Liver (tissue), 9 donors: ENCODE data around the gene ITIH4. TPM values are rescaled to one million over a fixed set of nuclear protein-coding genes. Genes with fewer than 3 reads are reported as not detected.
A peak's percentile ranks its signal among the peaks of the same experiment; 100 is the strongest.

Experiments used
- DNase-seq: peaks from one replicate; pipeline ENCODE4 v3.0.0-alpha.2; 2017; ENCODE audit warnings: low spot score
- H3K27ac ChIP-seq, 2 donors: one replicate each; pipeline ENCODE4 v1.7.0; 2013; ENCODE audit warnings: inconsistent platforms in 2 of 2, low read length in 2 of 2, control low read depth in 1 of 2, low read depth in 1 of 2, mild to moderate bottlenecking in 1 of 2
- H3K27me3 ChIP-seq, 4 donors: one replicate each; pipeline versions ENCODE4 v1.6.1 to v1.7.0; 2013; ENCODE audit warnings: low read length in 3 of 4, inconsistent platforms in 1 of 4, mild to moderate bottlenecking in 1 of 4, moderate library complexity in 1 of 4; ENCODE audit not compliant: control insufficient read depth in 4 of 4, insufficient read depth in 4 of 4
- H3K36me3 ChIP-seq, 4 donors: one replicate each; pipeline versions ENCODE4 v1.6.1 to v1.7.0; 2013; ENCODE audit warnings: low read length in 3 of 4, mild to moderate bottlenecking in 3 of 4, low read depth in 1 of 4, moderate library complexity in 1 of 4; ENCODE audit not compliant: control insufficient read depth in 4 of 4, insufficient read depth in 3 of 4
- H3K4me1 ChIP-seq, 4 donors: one replicate each; pipeline versions ENCODE4 v1.6.1 to v1.7.0; 2013; ENCODE audit warnings: low read length in 3 of 4, mild to moderate bottlenecking in 3 of 4, moderate library complexity in 1 of 4; ENCODE audit not compliant: control insufficient read depth in 4 of 4, insufficient read depth in 4 of 4
- H3K4me3 ChIP-seq, 3 donors: one replicate each; pipeline versions ENCODE4 v1.6.1 to v1.7.0; 2013; ENCODE audit warnings: low read length in 3 of 3, control low read depth in 1 of 3, low read depth in 1 of 3, mild to moderate bottlenecking in 1 of 3
- H3K9ac ChIP-seq, 2 donors: one replicate each; pipeline ENCODE4 v1.7.0; 2013; ENCODE audit warnings: low read length in 2 of 2, mild to moderate bottlenecking in 2 of 2, moderate library complexity in 2 of 2, control low read depth in 1 of 2, low read depth in 1 of 2
- H3K9me3 ChIP-seq, 4 donors: one replicate each; pipeline versions ENCODE4 v1.6.1 to v1.7.0; 2013; ENCODE audit warnings: low read length in 3 of 4; ENCODE audit not compliant: control insufficient read depth in 4 of 4
- ATF3 ChIP-seq: IDR thresholded peaks from 2 replicates; pipeline ENCODE4 v1.6.1; 2016; ENCODE audit warnings: antibody characterized with exemption
- CTCF ChIP-seq: fragments of 150-350 bp; IDR thresholded peaks from 2 replicates; pipeline ENCODE4 v1.5.1; 2017; ENCODE audit warnings: improper control_type of control experiment, low read depth, low read length; ENCODE audit not compliant: missing input control
- EGR1 ChIP-seq, 2 donors: IDR thresholded peaks; 2 replicates each; pipeline ENCODE4 v1.6.1; 2016 to 2018; ENCODE audit warnings: antibody characterized with exemption in 2 of 2, low read depth in 2 of 2
- FOXA1 ChIP-seq: IDR thresholded peaks from 2 replicates; pipeline ENCODE4 v1.6.1; 2016; ENCODE audit warnings: antibody characterized with exemption
- FOXA2 ChIP-seq: IDR thresholded peaks from 2 replicates; pipeline ENCODE4 v1.6.1; 2016; ENCODE audit warnings: antibody characterized with exemption
- GABPA ChIP-seq, 2 donors: IDR thresholded peaks in 1 of 2; conservative IDR thresholded peaks in 1 of 2; 2 replicates each; pipeline ENCODE4 v1.6.1; 2016; ENCODE audit warnings: antibody characterized with exemption in 2 of 2, mild to moderate bottlenecking in 1 of 2, moderate library complexity in 1 of 2
- HNF4A ChIP-seq, 2 donors: conservative IDR thresholded peaks; 2 replicates each; pipeline ENCODE4 v1.6.1; 2016; ENCODE audit warnings: antibody characterized with exemption in 2 of 2, mild to moderate bottlenecking in 2 of 2
- JUND ChIP-seq, 2 donors: IDR thresholded peaks; 2 replicates each; pipeline ENCODE4 v1.6.1; 2016; ENCODE audit warnings: antibody characterized with exemption in 2 of 2
- MAX ChIP-seq: IDR thresholded peaks from 2 replicates; pipeline ENCODE4 v1.6.1; 2016; ENCODE audit warnings: antibody characterized with exemption
- REST ChIP-seq: IDR thresholded peaks from 2 replicates; pipeline ENCODE4 v1.6.1; 2016; ENCODE audit warnings: antibody characterized with exemption, mild to moderate bottlenecking
- RXRA ChIP-seq, 2 donors: IDR thresholded peaks; 2 replicates each; pipeline ENCODE4 v1.6.1; 2017 to 2018; ENCODE audit warnings: antibody characterized with exemption in 2 of 2, mild to moderate bottlenecking in 1 of 2
- SP1 ChIP-seq: IDR thresholded peaks from 2 replicates; pipeline ENCODE4 v1.6.1; 2018; ENCODE audit warnings: antibody characterized with exemption, mild to moderate bottlenecking
- YY1 ChIP-seq: IDR thresholded peaks from 2 replicates; pipeline ENCODE4 v1.6.1; 2016; ENCODE audit warnings: antibody characterized with exemption, mild to moderate bottlenecking
- whole genome bisulfite sequencing: extraction: QIAGEN DNeasy Blood & Tissue Kit; methylation state at CpG from one replicate; pipeline ENCODE4 v1.1.7; 2013; 5-methylcytosine and 5-hydroxymethylcytosine counted together
- polyA plus RNA-seq, 2 donors: library from polyadenylated mRNA; stranded (reverse) in 1 of 2; unstranded in 1 of 2; fragments of 200-250 nt in 1 of 2; fragments of >200 nt in 1 of 2; fragmentation: Nextera tagmentation in 1 of 2; extraction: Ambion mirVana in 1 of 2; gene quantifications; one replicate each; pipeline versions ENCODE4 v1.2.1 to v1.2.3, GENCODE V29; 2013 to 2015
- total RNA-seq, 2 donors: library from RNA; depleted of rRNA; stranded (reverse); fragments of >200 nt; gene quantifications; one replicate each; pipeline ENCODE4 v1.2.3, GENCODE V29; 2014
- donor health status: healthy.
- donor health status: healthy.
- donor health status: healthy.
- donor health status: healthy.
- donor health status: healthy.

ITIH4 gene
- total and polyA plus RNA-seq, 4 donors = 447 to 3,354 (median 2,410) TPM

- Histone ChIP-seq H3K4me1 (peaks cover 10 to 33% (median 26%) of the 10 kb centered on the region in 4 donors), H3K27ac (no peak overlapping the region), H3K36me3 (peaks cover 0 to 29% (median 21%) of the 10 kb centered on the region in 4 donors), H3K4me3 (no peak overlapping the region), H3K27me3 (no peaks in the 10 kb centered on the region), H3K9me3 (no peaks in the 10 kb centered on the region), H3K9ac (no peak overlapping the region)
- no peak for DNase-seq
- WGBS = 96% methylated on average over 6 of the region's 6 CpGs
- TF ChIP-seq ATF3 (no peak), MAX (no peak), EGR1 (IDR thresholded peaks at IDR 0.05; ENCODE audit: low read depth in 2 of 2) (no peak), RXRA (IDR thresholded peaks at IDR 0.05) (no peak), HNF4A (conservative IDR thresholded peaks at IDR 0.05) (no peak), FOXA1 (no peak), JUND (IDR thresholded peaks at IDR 0.05) (no peak)
Observed at GRCh38 chr3:52847241-52847640, 16.8 kb upstream of the ITIH4 start.

- H3K36me3 ChIP-seq = peaks cover 0 to 25% (median 16%) of the 10 kb centered on the region in 4 donors
- H3K4me1 ChIP-seq = peaks cover 10 to 39% (median 29%) of the 10 kb centered on the region in 4 donors
- no peaks in the 10 kb centered on the region for H3K27me3 ChIP-seq
- H3K27ac ChIP-seq = peak overlapping the region; percentile 91 to 97
- no peak for DNase-seq
- H3K9me3 ChIP-seq = no peaks in the 10 kb centered on the region
- no peak overlapping the region for H3K4me3 ChIP-seq
- H3K9ac ChIP-seq = no peak overlapping the region
- TF ChIP-seq EGR1 (IDR thresholded peaks at IDR 0.05; ENCODE audit: low read depth in 2 of 2) (peak in 1 of 2 donors; percentile 6), MAX (no peak)
- WGBS = 81% methylated on average over 15 of the region's 15 CpGs
Observed at GRCh38 chr3:52846432-52846965, 16.0 kb upstream of the ITIH4 start.

GRCh38 chr3:52845691-52846431, 15.4 kb upstream of the ITIH4 start:
- no peaks in the 10 kb centered on the region for H3K27me3 ChIP-seq
- TF ChIP-seq GABPA (IDR thresholded peaks at IDR 0.05 in 1 of 2, conservative IDR thresholded peaks at IDR 0.05 in 1 of 2) (no peak), HNF4A (conservative IDR thresholded peaks at IDR 0.05) (peak in 1 of 2 donors; percentile 16), FOXA2 (no peak), RXRA (IDR thresholded peaks at IDR 0.05) (peak; percentile 28 to 64), EGR1 (IDR thresholded peaks at IDR 0.05; ENCODE audit: low read depth in 2 of 2) (peak in 1 of 2 donors; percentile 32), SP1 (peak; percentile 31), ATF3 (no peak), REST (no peak), CTCF (peak; percentile 26), YY1 (peak; percentile 57)
- H3K9me3 ChIP-seq = no peaks in the 10 kb centered on the region
- H3K36me3 ChIP-seq = peaks cover 0 to 24% (median 16%) of the 10 kb centered on the region in 4 donors
- DNase-seq = no peak
- WGBS = 72% methylated on average over 7 of the region's 7 CpGs
- H3K4me1 ChIP-seq = peaks cover 10 to 38% (median 27%) of the 10 kb centered on the region in 4 donors
- H3K27ac ChIP-seq = peak overlapping the region; percentile 91 to 97
- H3K9ac ChIP-seq = no peak overlapping the region
- no peak overlapping the region for H3K4me3 ChIP-seq
